GM19193 (cell line): ENCODE results near the gene S100P.

Experiments
- POLR2A ChIP-seq: IDR thresholded peaks from 4 replicates; pipeline ENCODE4 v1.6.1; 2011; ENCODE audit not compliant: insufficient read depth, insufficient read length; ENCODE audit errors: extremely low read depth

Gene S100P

DNA sequence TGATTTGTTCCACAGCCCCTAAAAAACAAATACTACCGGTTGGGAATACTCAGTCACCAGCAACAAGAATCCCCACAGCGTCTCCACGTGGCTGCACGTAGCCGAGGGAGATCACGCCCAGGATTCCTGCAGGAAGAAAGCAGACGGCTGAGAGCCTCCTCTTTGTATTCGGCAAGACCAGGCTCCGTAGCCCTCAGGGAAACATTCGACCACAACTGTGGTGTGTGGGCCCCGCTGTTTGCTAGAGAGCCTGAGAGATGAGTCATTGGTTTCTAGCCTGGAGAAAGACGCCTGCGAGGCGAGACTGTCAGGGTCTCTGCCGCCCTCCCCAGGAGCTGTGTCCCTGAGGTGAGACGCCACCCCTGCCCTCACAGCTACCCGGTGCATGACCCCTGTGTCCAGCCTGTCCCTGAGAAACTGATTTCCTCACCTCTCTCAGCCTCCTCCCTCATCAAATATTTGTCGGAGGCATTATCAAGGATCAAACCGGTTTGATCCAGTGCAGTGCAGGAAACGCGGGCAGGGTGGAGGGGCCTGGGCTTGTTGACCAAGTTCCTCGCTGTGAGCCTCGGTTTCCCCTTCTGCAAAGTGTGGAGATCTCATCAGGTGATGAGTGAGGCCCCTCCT lies 4.7 kb upstream of the S100P start:
- no peak for TF ChIP-seq POLR2A

DNA sequence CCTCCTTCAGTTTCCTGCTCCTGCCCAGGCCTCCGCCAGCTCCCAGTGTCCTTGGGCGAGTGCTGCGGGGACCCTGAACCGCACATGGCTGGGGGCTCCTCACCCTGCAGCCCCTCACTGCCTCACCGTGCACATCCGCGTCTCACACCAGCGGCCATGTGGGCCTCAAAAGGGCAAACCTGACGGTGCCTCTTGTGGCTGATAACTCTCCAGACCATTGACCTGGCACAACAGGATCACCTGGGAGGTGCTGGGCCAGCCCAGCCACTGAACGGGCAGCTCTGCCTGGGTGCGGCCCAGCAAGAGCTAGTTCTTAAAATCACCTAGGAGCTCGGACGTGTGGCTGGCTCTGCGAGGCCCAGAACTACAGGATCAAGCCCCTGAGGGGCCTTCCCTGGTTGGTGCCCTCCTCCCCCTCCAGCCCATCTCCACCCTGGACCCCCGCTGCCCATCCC lies 4.1 kb upstream of the S100P start:
- no peak for TF ChIP-seq POLR2A

DNA sequence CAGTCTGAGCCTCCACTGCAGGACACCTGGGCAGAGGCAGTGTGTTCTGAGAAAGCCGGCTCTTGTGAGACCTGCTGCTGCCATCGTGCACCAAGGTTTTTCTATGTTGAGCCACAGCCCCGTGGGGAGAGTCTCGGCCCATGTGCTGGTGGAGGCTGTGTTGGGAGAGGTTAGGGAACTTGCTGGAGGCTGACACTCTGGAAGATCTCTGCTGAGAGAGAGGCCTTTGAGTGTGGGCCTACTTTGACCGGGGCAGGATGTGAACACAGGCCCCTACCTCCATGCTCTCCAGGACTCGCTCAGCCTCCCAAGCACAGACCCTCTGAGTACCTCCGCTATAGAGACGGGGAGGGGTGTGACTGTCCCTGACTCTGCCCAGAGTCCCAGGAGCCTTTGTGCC lies 1.3 kb upstream of the S100P start:
- TF ChIP-seq POLR2A, result no peak

DNA sequence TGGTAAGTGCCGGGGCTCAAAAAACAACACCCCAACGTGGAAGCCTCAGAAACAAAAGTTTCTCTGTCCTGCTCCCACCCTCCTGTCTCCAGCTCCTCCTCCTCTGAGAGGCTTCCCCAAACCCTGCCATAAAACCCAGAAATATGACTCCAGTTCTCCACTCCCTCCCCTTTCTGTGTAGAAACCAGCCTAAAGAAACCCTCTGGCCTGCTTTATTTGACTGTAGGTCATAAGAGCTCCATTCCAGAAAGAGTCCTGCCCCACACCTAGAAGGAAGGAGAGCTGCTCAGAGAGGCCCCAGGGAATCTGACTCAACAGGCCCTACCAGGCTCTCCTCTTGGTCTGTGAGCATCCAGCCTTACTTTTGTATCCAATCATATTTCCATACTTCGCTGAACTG lies 872 bp upstream of the S100P start:
- no peak for TF ChIP-seq POLR2A

- no peak for TF ChIP-seq POLR2A
These were observed 661 bp downstream of the S100P start for GRCh38 chr4:6694177-6694901.

GRCh38 chr4:6695660-6696610 lies 2.3 kb downstream of the S100P start:
- TF ChIP-seq POLR2A, result no peak

DNA sequence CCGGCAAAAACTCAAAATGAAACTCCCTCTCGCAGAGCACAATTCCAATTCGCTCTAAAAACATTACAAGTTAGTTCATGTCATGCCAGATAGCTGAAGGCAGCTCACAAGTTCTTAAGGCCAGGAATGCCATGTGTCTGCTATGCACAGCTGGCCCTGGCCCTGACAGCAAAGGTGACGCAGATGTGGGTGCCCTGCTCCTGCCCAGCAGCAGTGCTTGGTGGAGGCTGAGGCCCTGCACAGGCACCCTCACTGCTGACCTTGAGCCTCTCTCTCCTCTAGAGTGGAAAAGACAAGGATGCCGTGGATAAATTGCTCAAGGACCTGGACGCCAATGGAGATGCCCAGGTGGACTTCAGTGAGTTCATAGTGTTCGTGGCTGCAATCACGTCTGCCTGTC lies 2.9 kb downstream of the S100P start:
- TF ChIP-seq POLR2A, result no peak

DNA sequence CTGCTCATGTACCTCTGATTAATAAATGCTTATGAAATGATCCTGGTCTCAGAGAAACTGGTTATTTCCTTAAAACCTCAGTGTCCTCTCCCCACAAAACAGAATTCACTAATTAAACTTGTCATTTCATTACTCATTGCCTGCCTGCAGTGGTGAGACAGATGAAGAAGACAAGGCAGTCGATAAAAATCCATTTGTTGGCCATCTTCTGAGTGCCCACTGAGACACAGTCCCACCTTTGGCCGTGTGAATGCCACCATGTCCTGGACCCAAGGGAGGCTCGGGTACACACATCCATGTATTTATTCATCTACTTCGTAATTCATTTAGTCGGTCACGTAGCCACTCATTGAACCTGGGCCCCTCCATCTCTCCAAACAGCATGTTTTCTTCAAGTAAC lies 3.5 kb downstream of the S100P start:
- TF ChIP-seq POLR2A, result no peak

GRCh38 chr4:6699388-6699787 lies 5.7 kb downstream of the S100P start:
- TF ChIP-seq POLR2A, result no peak

- no peak for TF ChIP-seq POLR2A
These were observed 6.2 kb downstream of the S100P start for GRCh38 chr4:6699903-6700302.

- no peak for TF ChIP-seq POLR2A
These were observed 7.7 kb downstream of the S100P start for GRCh38 chr4:6701371-6701770.

DNA sequence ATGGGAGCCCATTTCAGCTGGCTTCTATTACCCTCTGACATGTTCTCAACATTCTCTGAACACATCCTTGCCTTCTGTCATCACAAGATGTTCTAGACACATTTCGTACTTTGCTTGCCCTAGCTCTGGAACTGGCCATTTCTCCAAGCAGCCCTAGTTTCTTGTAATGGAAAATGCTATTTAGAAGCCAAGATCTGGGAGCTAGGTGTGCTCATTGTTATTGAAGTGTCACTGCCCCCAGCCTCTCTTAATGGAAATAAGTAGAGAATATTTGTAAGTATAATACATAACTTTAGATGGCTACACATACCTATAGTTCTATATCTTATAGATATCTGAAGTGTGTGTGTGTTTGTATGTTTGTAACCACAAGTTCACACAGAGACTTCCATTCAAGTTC lies 9.1 kb downstream of the S100P start:
- TF ChIP-seq POLR2A, result no peak

DNA sequence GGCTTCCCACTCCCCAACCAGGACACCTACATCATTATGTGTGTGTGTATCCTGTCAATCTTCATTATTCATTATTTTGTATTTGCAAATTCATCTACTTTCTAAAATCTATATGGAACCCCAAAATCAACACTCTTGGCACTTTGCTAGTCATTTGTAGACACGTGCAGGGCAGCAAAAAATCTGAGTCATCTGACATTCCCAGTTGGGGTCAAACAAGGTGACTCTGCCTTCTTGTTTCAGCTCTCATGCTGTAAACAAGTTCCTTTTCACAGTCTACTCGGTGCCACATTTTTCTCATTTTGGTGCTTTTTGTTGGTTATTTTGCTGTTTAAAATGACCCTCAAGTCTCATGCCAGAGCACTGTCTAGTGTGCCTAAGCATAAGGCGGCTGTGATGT lies 10.1 kb downstream of the S100P start:
- TF ChIP-seq POLR2A, result no peak

GRCh38 chr4:6705646-6706045 lies 12.0 kb downstream of the S100P start:
- TF ChIP-seq POLR2A, result no peak

DNA sequence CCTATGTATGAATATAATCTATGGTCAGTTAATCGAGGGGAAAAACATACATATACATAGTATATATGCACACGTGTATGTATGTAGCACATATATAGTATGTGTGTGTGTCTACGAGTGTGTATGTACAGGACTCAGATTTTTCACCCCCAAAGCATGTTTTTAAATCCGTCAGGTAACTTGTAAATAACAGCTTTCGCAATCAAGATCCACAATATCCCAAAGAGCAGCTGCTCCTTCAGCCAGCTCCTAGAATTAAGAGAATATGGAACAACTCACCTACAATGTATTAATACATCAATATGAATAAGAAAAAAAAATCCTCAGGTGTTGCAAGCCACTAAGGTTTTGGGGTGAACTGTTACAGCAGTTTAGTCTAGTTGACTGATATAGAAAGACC lies 12.5 kb downstream of the S100P start:
- TF ChIP-seq POLR2A, result no peak
